ENCODE measurements around the gene SLC24A5.

DNA sequence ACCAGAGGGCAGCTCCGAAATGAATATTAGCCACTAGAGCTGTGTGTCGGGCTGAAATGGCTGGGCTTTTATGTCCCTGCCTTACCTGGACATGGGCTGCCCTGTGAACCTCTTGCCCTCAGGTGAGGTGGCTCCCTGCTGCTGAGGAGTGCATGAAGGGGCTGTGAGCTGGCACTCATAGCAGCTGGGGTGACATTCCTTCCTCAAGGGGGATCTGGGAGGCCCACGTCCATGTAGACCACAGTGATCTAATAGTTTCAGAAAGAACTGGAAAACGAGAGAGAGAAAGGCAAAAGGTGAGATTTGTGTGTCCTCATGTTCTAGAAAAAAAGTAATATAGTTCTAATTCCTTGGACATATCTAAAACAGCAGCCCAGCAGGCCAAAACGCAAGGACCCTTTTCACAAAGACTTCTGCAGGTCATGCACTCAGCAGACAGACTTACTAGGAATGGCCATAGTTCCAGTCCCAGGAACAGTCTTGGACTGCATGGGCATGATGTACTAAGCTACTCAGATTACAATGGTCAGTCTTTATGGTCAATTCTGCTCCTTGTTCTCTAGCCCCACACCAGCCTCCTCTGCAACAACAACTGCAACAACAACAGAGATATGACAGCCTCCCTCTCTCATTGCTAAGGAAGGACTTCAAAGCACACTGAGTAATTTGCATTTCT lies 10.8 kb upstream of the SLC24A5 start:
- no peak for TF ChIP-seq POLR2A (IDR thresholded peaks at IDR 0.05; ENCODE audit: low read length)
- TF ChIP-seq GATA1 (IDR thresholded peaks at IDR 0.05; ENCODE audit: low read depth, low read length), result no peak

Measured in erythroblast (primary cell).